ENCODE results near the gene DCST1. TPM values are rescaled to one million over a fixed set of nuclear protein-coding genes. Genes with fewer than 3 reads are reported as not detected.

DCST1 gene
- total RNA-seq, 1 experiment from 2014 or later = not detected

DNA sequence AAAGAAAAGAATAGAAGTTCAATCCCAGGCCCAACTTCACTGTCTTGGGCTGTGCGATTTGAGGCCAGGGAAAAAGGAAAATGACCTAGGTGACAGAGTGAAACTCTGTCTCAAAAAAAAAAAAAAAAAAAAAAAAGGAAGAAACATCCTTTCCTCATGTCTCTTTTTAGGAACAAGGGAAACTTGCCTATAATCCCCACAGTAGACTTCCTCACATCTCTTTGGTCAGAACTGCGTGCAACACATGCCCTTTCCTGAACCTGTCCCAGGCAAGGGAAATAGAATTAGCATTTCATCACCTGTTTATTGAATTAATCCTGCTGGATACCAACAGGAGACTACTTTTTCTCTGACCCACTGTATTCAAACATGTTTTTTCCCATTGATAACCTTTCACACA lies 2.3 kb downstream of the DCST1 start:
- ChIA-PET POLR2A (ENCODE audit: low non-redundant PET) (no interaction called here), CTCF (no interaction called here)
- Histone ChIP-seq H3K4me1 (ENCODE audit: insufficient read depth, low read length, poor library complexity, severe bottlenecking) (no peaks in the 10 kb centered on the region), H3K27me3 (replicated peaks; ENCODE audit: insufficient read depth, low read depth, low read length, poor library complexity) (no peaks in the 10 kb centered on the region), H3K4me3 (ENCODE audit: low read depth, low read length, poor library complexity, severe bottlenecking) (no peak overlapping the region), H3K36me3 (ENCODE audit: insufficient read depth, low read length, poor library complexity, severe bottlenecking) (no peaks in the 10 kb centered on the region), H3K9me3 (ENCODE audit: low read depth, low read length, poor library complexity, severe bottlenecking) (no peaks in the 10 kb centered on the region), H3K27ac (ENCODE audit: low read depth, low read length, poor library complexity, severe bottlenecking) (no peak overlapping the region)
- BruUV-seq (replicated peaks) = no TSS peak
- no peak for TF ChIP-seq EZH2 (IDR thresholded peaks at IDR 0.05; ENCODE audit: borderline replicate concordance, low read depth, low read length, poor library complexity, severe bottlenecking)
- TF ChIP-seq, protein P1, sequence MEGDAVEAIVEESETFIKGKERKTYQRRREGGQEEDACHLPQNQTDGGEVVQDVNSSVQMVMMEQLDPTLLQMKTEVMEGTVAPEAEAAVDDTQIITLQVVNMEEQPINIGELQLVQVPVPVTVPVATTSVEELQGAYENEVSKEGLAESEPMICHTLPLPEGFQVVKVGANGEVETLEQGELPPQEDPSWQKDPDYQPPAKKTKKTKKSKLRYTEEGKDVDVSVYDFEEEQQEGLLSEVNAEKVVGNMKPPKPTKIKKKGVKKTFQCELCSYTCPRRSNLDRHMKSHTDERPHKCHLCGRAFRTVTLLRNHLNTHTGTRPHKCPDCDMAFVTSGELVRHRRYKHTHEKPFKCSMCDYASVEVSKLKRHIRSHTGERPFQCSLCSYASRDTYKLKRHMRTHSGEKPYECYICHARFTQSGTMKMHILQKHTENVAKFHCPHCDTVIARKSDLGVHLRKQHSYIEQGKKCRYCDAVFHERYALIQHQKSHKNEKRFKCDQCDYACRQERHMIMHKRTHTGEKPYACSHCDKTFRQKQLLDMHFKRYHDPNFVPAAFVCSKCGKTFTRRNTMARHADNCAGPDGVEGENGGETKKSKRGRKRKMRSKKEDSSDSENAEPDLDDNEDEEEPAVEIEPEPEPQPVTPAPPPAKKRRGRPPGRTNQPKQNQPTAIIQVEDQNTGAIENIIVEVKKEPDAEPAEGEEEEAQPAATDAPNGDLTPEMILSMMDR (conservative IDR thresholded peaks at IDR 0.05; ENCODE audit: low read depth, low read length) = no peak
- no peak for DNase-seq (ENCODE audit: low spot score)
- intact Hi-C loops (cut with micrococcal nuclease; ENCODE audit: unreplicated experiment) = no loop called here

DNA sequence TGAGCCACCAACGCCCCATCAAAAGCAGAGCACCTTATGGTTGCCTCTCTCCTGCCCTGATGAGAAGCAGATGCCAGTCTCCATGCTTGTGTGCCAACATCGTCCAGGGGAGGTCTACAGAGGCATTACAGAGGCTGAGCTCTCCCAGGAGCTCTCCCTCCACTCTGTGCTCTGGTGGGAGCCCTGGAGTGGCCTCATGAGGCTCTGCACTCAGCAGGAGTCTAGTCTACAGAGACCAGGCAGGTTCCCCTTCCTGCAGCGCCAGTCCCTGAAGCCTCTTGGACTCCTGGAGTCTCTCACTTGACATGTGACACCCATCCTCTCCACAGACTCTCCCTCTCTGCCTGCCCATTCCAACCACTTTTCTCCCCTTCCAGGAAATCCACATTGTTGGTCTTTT lies 3.4 kb downstream of the DCST1 start:
- H3K9me3 ChIP-seq (ENCODE audit: low read depth, low read length, poor library complexity, severe bottlenecking) = no peaks in the 10 kb centered on the region
- H3K4me1 ChIP-seq (ENCODE audit: insufficient read depth, low read length, poor library complexity, severe bottlenecking) = no peaks in the 10 kb centered on the region
- ChIA-PET CTCF (no interaction called here), POLR2A (ENCODE audit: low non-redundant PET) (interaction anchor here (0.6 kb wide), 1 partner anchor 126 kb away, joined by 9 read pairs; no protein-coding TSS in a partner anchor)
- H3K27ac ChIP-seq (ENCODE audit: low read depth, low read length, poor library complexity, severe bottlenecking) = no peak overlapping the region
- no peaks in the 10 kb centered on the region for H3K36me3 ChIP-seq (ENCODE audit: insufficient read depth, low read length, poor library complexity, severe bottlenecking)
- H3K27me3 ChIP-seq (replicated peaks; ENCODE audit: insufficient read depth, low read depth, low read length, poor library complexity) = no peaks in the 10 kb centered on the region
- no peak for TF ChIP-seq EZH2 (IDR thresholded peaks at IDR 0.05; ENCODE audit: borderline replicate concordance, low read depth, low read length, poor library complexity, severe bottlenecking)
- TF ChIP-seq, protein P1 (conservative IDR thresholded peaks at IDR 0.05; ENCODE audit: low read depth, low read length) = no peak
- intact Hi-C loops (cut with micrococcal nuclease; ENCODE audit: unreplicated experiment) = no loop called here
- DNase-seq (ENCODE audit: low spot score) = no peak
- H3K4me3 ChIP-seq (ENCODE audit: low read depth, low read length, poor library complexity, severe bottlenecking) = no peak overlapping the region
- BruUV-seq (replicated peaks) = no TSS peak

DNA sequence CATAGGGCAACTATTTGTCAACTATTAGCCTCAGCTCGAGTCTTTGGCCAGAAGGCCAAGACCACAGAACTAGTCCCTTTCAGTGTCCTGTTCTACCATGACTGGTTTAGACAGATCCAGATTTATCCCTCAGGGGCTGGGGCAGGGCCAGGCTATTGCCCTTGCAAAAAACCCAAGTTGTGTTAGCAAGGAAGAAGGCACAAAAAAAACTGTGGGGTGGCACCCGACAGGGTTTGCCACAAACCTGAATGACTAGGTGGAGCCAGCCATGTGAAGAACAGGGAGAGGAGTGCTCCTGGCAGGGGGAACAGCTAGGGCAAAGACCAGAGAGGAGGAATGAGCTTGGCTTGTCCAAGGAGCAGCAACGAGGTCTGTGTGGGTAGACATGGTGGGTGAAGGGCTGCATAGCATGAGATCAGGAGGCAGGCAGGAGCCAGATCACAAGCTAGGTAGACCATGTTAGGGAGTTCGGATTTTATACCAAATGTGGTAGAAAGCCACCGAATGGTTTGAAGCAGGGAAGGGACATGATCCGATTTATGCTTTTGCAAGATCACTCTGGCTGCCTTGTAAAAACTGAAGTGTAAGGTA lies 4.3 kb downstream of the DCST1 start:
- Histone ChIP-seq H3K4me1 (ENCODE audit: insufficient read depth, low read length, poor library complexity, severe bottlenecking) (no peaks in the 10 kb centered on the region), H3K4me3 (ENCODE audit: low read depth, low read length, poor library complexity, severe bottlenecking) (no peak overlapping the region), H3K27ac (ENCODE audit: low read depth, low read length, poor library complexity, severe bottlenecking) (no peak overlapping the region), H3K27me3 (replicated peaks; ENCODE audit: insufficient read depth, low read depth, low read length, poor library complexity) (no peaks in the 10 kb centered on the region), H3K36me3 (ENCODE audit: insufficient read depth, low read length, poor library complexity, severe bottlenecking) (no peaks in the 10 kb centered on the region), H3K9me3 (ENCODE audit: low read depth, low read length, poor library complexity, severe bottlenecking) (no peaks in the 10 kb centered on the region)
- POLR2A ChIA-PET (ENCODE audit: low non-redundant PET) = no interaction called here
- TF ChIP-seq, protein P1 (conservative IDR thresholded peaks at IDR 0.05; ENCODE audit: low read depth, low read length) = no peak
- TF ChIP-seq EZH2 (IDR thresholded peaks at IDR 0.05; ENCODE audit: borderline replicate concordance, low read depth, low read length, poor library complexity, severe bottlenecking) = no peak
- BruUV-seq (replicated peaks) = no TSS peak
- CTCF ChIA-PET = no interaction called here
- DNase-seq (ENCODE audit: low spot score) = no peak
- intact Hi-C loops (cut with micrococcal nuclease; ENCODE audit: unreplicated experiment) = no loop called here
